ENCODE data around the gene ARHGAP35. TPM values are rescaled to one million over a fixed set of nuclear protein-coding genes. Genes with fewer than 3 reads are reported as not detected.

Gene ARHGAP35
- total RNA-seq, 2 experiments from 2014 or later, result 35.4 to 36.0 TPM

DNA sequence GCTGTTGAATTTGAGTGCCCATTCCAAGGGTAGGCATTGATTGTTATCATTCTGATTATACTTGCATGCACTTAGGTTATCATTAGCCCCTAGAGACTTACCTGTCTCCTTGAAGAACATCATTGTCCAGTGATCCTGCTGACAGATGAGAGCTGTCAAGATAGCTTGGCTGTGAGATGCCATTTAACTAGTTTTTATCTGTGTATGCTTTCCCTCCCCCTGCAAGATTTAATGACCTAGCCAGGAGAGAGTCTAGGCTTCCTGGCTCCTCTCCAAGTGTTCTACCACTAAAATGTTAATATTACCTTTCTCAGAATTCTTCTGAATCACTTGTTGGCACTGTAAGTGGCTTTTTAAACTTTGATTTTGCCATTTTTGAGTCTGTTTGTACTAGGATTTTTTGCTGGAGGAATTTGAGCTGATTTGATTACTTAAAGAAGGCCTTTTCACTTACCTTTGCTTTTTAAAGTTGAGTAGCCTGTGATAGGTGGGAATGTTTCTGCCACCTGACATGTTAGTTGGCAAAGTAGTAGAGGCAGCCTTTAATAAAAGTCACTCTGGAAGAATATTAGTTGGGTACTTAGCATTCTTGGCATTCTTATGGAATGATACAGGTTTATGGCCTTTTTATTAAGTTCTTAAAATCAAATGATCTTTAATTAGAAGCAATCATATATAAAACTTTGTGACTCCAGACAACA, 41.1 kb downstream of the ARHGAP35 start:
- Mint-ChIP-seq H3K27me3 (no peaks in the 10 kb centered on the region), H3K9me3 (no peaks in the 10 kb centered on the region)
- CTCF ChIA-PET, result no interaction called here

DNA sequence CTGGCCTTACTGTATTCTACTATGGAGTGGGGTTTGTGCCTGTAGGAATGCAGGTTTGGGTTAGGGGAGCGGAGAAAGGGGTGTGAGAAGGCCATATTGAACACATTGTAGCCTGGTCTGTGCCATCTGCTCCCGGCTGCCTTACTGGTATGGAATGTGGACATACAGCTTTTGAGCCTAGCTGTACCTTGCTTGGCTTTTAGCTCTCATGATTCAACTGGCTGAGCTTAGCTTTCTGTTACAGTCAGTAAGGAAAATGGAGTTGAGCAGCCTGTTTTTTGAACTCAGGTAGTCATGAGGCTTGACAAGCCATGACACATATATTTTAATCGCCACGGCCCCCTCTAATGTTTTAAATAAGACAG, 41.6 kb downstream of the ARHGAP35 start:
- DNase-seq, result no peak
- Mint-ChIP-seq H3K9me3 (no peaks in the 10 kb centered on the region), H3K27me3 (no peaks in the 10 kb centered on the region), H3K36me3 (ENCODE audit: low read depth) (peaks cover 3% of the 10 kb centered on the region), H3K4me3 (no peak overlapping the region), H3K27ac (no peak overlapping the region), H3K4me1 (peaks cover 30% of the 10 kb centered on the region)
- ChIA-PET CTCF (interaction anchor here (1.7 kb wide), 1 partner anchor 89 kb away, joined by 6 read pairs; no protein-coding TSS in a partner anchor), POLR2A (no interaction called here)

More for the DNA sequence above, 41.1 kb downstream of the ARHGAP35 start:
- no peak overlapping the region for H3K27ac Mint-ChIP-seq
- H3K4me1 Mint-ChIP-seq, result peaks cover 30% of the 10 kb centered on the region
- peaks cover 3% of the 10 kb centered on the region for H3K36me3 Mint-ChIP-seq (ENCODE audit: low read depth)
- DNase-seq, result no peak
- H3K4me3 Mint-ChIP-seq, result no peak overlapping the region
- POLR2A ChIA-PET, result interaction anchor here (0.7 to 1.2 kb wide), 2 partner anchors 197 to 212 kb away, joined by 4 to 5 read pairs; partner anchors contain the start of gene ZC3H4

DNA sequence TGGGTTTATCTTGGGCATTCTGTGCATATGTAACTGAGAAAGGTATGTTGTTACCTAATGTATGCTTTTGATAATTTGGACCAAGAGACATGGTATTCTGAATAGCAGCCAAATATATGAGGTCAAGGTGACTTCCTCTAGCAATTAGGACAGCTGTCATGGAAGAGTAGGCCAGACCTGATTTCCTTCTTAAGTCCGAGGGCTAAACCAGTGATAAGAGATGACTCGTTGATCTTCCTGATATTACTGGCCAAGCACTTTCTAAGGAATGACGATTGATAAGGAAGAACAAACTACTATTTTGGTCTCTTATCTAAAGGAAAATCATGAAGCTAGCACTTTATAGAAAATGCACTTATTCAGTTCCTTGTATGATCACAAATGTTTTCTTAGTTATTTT, 42.7 kb downstream of the ARHGAP35 start:
- Mint-ChIP-seq H3K4me3 (no peak overlapping the region), H3K4me1 (peaks cover 30% of the 10 kb centered on the region), H3K36me3 (ENCODE audit: low read depth) (peaks cover 3% of the 10 kb centered on the region), H3K9me3 (no peaks in the 10 kb centered on the region), H3K27me3 (no peaks in the 10 kb centered on the region), H3K27ac (no peak overlapping the region)
- no peak for DNase-seq
- ChIA-PET CTCF (interaction anchor here (1.7 kb wide), 1 partner anchor 88 kb away, joined by 6 read pairs; no protein-coding TSS in a partner anchor), POLR2A (no interaction called here)

GRCh38 chr19:46904114-46905060, 43.6 kb downstream of the ARHGAP35 start:
- Mint-ChIP-seq H3K36me3 (ENCODE audit: low read depth) (no peaks in the 10 kb centered on the region), H3K9me3 (no peaks in the 10 kb centered on the region), H3K27me3 (no peaks in the 10 kb centered on the region), H3K4me1 (peaks cover 36% of the 10 kb centered on the region), H3K4me3 (no peak overlapping the region), H3K27ac (peak overlapping the region; percentile 31)
- ChIA-PET CTCF (no interaction called here), POLR2A (no interaction called here)
- no peak for DNase-seq

- Mint-ChIP-seq H3K4me1 (peaks cover 39% of the 10 kb centered on the region), H3K9me3 (no peaks in the 10 kb centered on the region), H3K4me3 (no peak overlapping the region), H3K27ac (no peak overlapping the region), H3K27me3 (no peaks in the 10 kb centered on the region), H3K36me3 (ENCODE audit: low read depth) (peaks cover 3% of the 10 kb centered on the region)
- ChIA-PET POLR2A (interaction anchor here (1.0 kb wide), 1 partner anchor 44 kb away, joined by 3 read pairs; no protein-coding TSS in a partner anchor), CTCF (interaction anchor here (1.8 kb wide), 1 partner anchor 85 kb away, joined by 4 read pairs; no protein-coding TSS in a partner anchor)
- DNase-seq, result no peak
These were observed 45.4 kb downstream of the ARHGAP35 start for GRCh38 chr19:46906221-46906620.

GRCh38 chr19:46907880-46908279, 47.1 kb downstream of the ARHGAP35 start:
- Mint-ChIP-seq H3K4me1 (peaks cover 34% of the 10 kb centered on the region), H3K4me3 (no peak overlapping the region), H3K36me3 (ENCODE audit: low read depth) (peaks cover 4% of the 10 kb centered on the region), H3K27me3 (no peaks in the 10 kb centered on the region), H3K27ac (no peak overlapping the region), H3K9me3 (no peaks in the 10 kb centered on the region)
- CTCF ChIA-PET, result interaction anchor here (0.7 to 2.8 kb wide), 6 partner anchors 9 to 105 kb away, joined by 3 to 11 read pairs (median 3); no protein-coding TSS in a partner anchor
- POLR2A ChIA-PET, result interaction anchor here (0.9 to 2.4 kb wide), 3 partner anchors 9 to 52 kb away, joined by 3 to 7 read pairs (median 5); no protein-coding TSS in a partner anchor
- no peak for DNase-seq

DNA sequence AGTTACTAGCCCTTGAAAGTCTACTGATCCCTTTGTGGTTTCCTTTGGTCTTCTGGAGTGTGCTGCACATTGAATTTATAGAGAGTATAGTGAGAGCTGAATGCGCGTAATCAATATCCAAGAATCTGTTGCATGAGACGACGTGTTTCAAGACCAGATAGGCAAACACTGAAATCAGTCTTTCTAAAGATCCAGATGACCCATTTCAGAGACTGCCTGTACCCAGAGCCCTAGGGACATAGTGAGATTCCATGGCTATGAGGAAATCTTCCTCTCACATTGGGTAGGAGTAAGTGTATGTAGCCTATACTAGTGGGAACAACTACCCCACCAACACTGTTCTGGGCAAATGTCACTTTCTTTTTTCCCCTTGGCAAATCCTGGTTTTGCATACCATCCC, 48.6 kb downstream of the ARHGAP35 start:
- H3K9me3 Mint-ChIP-seq, result no peaks in the 10 kb centered on the region
- no peak overlapping the region for H3K4me3 Mint-ChIP-seq
- CTCF ChIA-PET, result interaction anchor here (0.6 to 2.8 kb wide), 3 partner anchors 24 to 103 kb away, joined by 3 to 11 read pairs (median 3); no protein-coding TSS in a partner anchor
- H3K36me3 Mint-ChIP-seq (ENCODE audit: low read depth), result peaks cover 6% of the 10 kb centered on the region
- POLR2A ChIA-PET, result interaction anchor here (1.0 to 2.4 kb wide), 2 partner anchors 10 to 25 kb away, joined by 3 to 7 read pairs; no protein-coding TSS in a partner anchor
- H3K27me3 Mint-ChIP-seq, result no peaks in the 10 kb centered on the region
- H3K4me1 Mint-ChIP-seq, result peaks cover 33% of the 10 kb centered on the region
- no peak for DNase-seq
- no peak overlapping the region for H3K27ac Mint-ChIP-seq

Other genes with a start within 250 kb of the ARHGAP35 start
- gene PTGIR, start 235.9 kb upstream of the ARHGAP35 start, total RNA-seq, result 1 to 10 TPM; 5.3 to 5.6 TPM
- gene GNG8, start 224.8 kb upstream of the ARHGAP35 start, total RNA-seq, result 1 to 10 TPM; 3.1 to 3.4 TPM
- gene DACT3, start 199.8 kb upstream of the ARHGAP35 start, total RNA-seq, result under 1 TPM; 0.15 to 0.20 TPM
- 100 to 1,000 TPM; 167 to 177 TPM for gene PRKD2, start 143.9 kb upstream of the ARHGAP35 start, total RNA-seq
- gene FKRP, start 114.9 kb upstream of the ARHGAP35 start, total RNA-seq, result 10 to 100 TPM; 13.4 to 15.4 TPM
- gene STRN4, start 114.5 kb upstream of the ARHGAP35 start, total RNA-seq, result 10 to 100 TPM; 75.1 to 78.5 TPM
- gene SLC1A5, start 72.4 kb upstream of the ARHGAP35 start, total RNA-seq, result 100 to 1,000 TPM; 200 to 208 TPM
- gene AP2S1, start 10.2 kb upstream of the ARHGAP35 start, total RNA-seq, result 100 to 1,000 TPM; 116 to 117 TPM
- under 1 TPM; 0.20 to 0.48 TPM for gene NPAS1, start 158.8 kb downstream of the ARHGAP35 start, total RNA-seq
- 10 to 100 TPM; 56.2 to 56.3 TPM for gene TMEM160, start 187.6 kb downstream of the ARHGAP35 start, total RNA-seq

Measured in activated CD4-positive, alpha-beta memory T cell treated with anti-CD3 and anti-CD28 coated beads, Interleukin-2, amount 10 ng/mL, durations not matched to agents 7 days and 5 days (primary cell).